K562 (cell line): ENCODE data around the gene WIPF3. TPM values are rescaled to one million over a fixed set of nuclear protein-coding genes. Genes with fewer than 3 reads are reported as not detected.

Experiments
- ARHGAP35 ChIP-seq: fragments of 450-650 bp; IDR thresholded peaks from 2 replicates; pipeline ENCODE4 v1.6.1; 2018; ENCODE audit not compliant: partially characterized antibody
- ATF4 ChIP-seq: fragments of 450-650 bp; formaldehyde crosslinking; IDR thresholded peaks from 2 replicates; pipeline ENCODE4 v1.4.0; 2022; ENCODE audit warnings: mild to moderate bottlenecking, moderate library complexity
- BDP1 ChIP-seq: IDR thresholded peaks from 3 replicates; pipeline ENCODE4 v1.6.1; 2011; ENCODE audit not compliant: insufficient read length, insufficient read depth
- GTF2B ChIP-seq: IDR thresholded peaks from 2 replicates; pipeline ENCODE4 v1.6.1; 2011; ENCODE audit not compliant: insufficient read length; ENCODE audit errors: extremely low read depth
- HMG20A ChIP-seq: fragments of 450-650 bp; formaldehyde crosslinking; conservative IDR thresholded peaks from 2 replicates; pipeline ENCODE4 v1.4.0; 2020; ENCODE audit warnings: mild to moderate bottlenecking, mixed read lengths
- HMG20B ChIP-seq: fragments of 250-450 bp; sonication (Bioruptor Pico); IDR thresholded peaks from 2 replicates; pipeline ENCODE4 v1.5.0; 2021; ENCODE audit warnings: mild to moderate bottlenecking
- NR2F6 ChIP-seq: fragments of 450-650 bp; formaldehyde crosslinking; IDR thresholded peaks from 2 replicates; pipeline ENCODE4 v1.4.0; 2020; ENCODE audit warnings: mild to moderate bottlenecking
- REST ChIP-seq, 2 experiments: fragments of 450-650 bp; formaldehyde crosslinking in 1 of 2; IDR thresholded peaks; 2 replicates each; pipeline versions ENCODE4 v1.4.0 to v1.6.1; 2014 to 2020; ENCODE audit warnings: mild to moderate bottlenecking in 2 of 2, borderline replicate concordance in 1 of 2, low read depth in 1 of 2
- SNIP1 ChIP-seq: fragments of 450-650 bp; IDR thresholded peaks from 2 replicates; pipeline ENCODE4 v1.7.1; 2017; ENCODE audit warnings: low read depth, mild to moderate bottlenecking
- U2AF1 ChIP-seq: fragments of 200-400 bp; formaldehyde crosslinking; optimal IDR thresholded peaks from 2 replicates; pipeline ENCODE3; 2017; ENCODE audit warnings: mild to moderate bottlenecking, low read depth, low read length, moderate library complexity
- polyA plus RNA-seq, 8 experiments: library from polyadenylated mRNA; depleted of rRNA in 4 of 8; stranded (reverse) in 5 of 8; unstranded in 3 of 8; fragments of >200 nt; fragmentation: Nextera tagmentation in 2 of 8; fragmentation: Illumina TruSeq in 1 of 8; extraction: Ambion mirVana in 2 of 8; extraction: Trizol in 1 of 8; gene quantifications; 2 replicates each; pipeline versions ENCODE4 v1.2.1 to v1.2.3, GENCODE V29; 2011 to 2014; ENCODE audit warnings: inconsistent platforms in 1 of 8, missing spikeins in 1 of 8
- total RNA-seq, 7 experiments: library from RNA; depleted of rRNA in 6 of 7; stranded (reverse); fragments of >200 nt in 6 of 7; fragmentation: Illumina TruSeq in 2 of 7; extraction: Trizol in 2 of 7; gene quantifications; 2 replicates each; pipeline versions ENCODE4 v1.2.1 to v1.2.3, GENCODE V29; 2011 to 2021; ENCODE audit warnings: low replicate concordance in 1 of 7

The WIPF3 gene
- total and polyA plus RNA-seq, 9 of the 15 experiments (the other 6 are each of a cell fraction or from before 2014, with no cell fraction given), result 0.18 to 3.2 (median 1.7) TPM

- no peak for TF ChIP-seq BDP1
- TF ChIP-seq HMG20B (CRISPR knock-in tag), result no peak
- TF ChIP-seq HMG20A (CRISPR knock-in tag), result no peak
- TF ChIP-seq ARHGAP35, result no peak
- TF ChIP-seq REST (IDR thresholded peaks at IDR 0.05; ENCODE audit: borderline replicate concordance), result no peak
- TF ChIP-seq REST (CRISPR knock-in tag; IDR thresholded peaks at IDR 0.05; ENCODE audit: low read depth), result no peak
- no peak for TF ChIP-seq GTF2B
- no peak for TF ChIP-seq ATF4 (CRISPR knock-in tag)
- no peak for TF ChIP-seq NR2F6 (CRISPR knock-in tag)
- TF ChIP-seq SNIP1, result no peak
- TF ChIP-seq U2AF1, result no peak
These were observed 87.9 kb downstream of the WIPF3 start (continued) for GRCh38 chr7:29894256-29894655.
